GM12874 (cell line): ENCODE results near the gene CDKN3.

Source experiments
- TF ChIP-seq, protein P1 (sequence below): IDR thresholded peaks from 2 replicates; pipeline ENCODE4 v1.5.1; 2011; ENCODE audit warnings: low read depth, mild to moderate bottlenecking, control low read depth, low read length, moderate library complexity; ENCODE audit not compliant: insufficient read depth

CDKN3 gene

DNA sequence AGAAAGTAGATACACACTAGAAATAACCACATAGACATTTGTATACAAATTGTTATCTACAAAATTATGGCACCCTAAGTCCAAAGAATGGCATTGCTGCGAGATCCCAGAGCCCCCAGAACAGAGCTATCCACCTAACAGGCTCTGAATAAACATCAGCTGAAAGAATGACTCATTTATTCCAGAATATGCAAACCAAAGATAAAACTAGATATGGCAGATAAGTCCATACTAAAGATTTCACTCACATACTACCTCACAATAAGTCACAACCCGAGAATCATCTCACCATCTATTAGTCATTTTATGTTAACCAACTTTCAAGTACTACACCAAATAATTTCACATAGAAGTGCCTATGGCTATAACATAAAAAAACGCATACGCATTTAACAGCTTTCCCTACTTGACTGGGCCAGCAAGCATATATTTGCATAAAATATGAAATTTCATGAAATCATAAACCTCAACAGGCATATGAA is 38.7 kb downstream of the CDKN3 start:
- TF ChIP-seq, protein P1, sequence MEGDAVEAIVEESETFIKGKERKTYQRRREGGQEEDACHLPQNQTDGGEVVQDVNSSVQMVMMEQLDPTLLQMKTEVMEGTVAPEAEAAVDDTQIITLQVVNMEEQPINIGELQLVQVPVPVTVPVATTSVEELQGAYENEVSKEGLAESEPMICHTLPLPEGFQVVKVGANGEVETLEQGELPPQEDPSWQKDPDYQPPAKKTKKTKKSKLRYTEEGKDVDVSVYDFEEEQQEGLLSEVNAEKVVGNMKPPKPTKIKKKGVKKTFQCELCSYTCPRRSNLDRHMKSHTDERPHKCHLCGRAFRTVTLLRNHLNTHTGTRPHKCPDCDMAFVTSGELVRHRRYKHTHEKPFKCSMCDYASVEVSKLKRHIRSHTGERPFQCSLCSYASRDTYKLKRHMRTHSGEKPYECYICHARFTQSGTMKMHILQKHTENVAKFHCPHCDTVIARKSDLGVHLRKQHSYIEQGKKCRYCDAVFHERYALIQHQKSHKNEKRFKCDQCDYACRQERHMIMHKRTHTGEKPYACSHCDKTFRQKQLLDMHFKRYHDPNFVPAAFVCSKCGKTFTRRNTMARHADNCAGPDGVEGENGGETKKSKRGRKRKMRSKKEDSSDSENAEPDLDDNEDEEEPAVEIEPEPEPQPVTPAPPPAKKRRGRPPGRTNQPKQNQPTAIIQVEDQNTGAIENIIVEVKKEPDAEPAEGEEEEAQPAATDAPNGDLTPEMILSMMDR, result no peak

DNA sequence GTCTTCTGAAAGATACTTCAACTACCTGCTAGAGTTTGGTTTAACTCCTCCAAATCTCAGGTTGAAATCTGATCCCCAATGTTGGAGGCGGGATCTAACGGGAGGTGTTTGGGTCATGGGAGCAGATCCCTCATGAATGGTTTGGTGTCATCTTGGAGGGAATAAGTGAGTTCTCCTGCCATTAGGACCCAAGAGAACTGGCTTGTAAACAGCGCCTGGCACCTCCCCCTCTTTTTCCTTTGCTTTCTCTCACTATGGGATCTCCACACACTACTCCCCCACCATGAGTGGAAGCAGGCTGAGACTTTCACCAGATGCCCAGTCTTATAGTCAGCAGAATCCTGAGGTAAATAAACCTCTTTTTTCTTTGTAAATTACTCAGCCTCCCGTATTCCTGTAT is 41.9 kb downstream of the CDKN3 start:
- TF ChIP-seq, protein P1, result no peak

DNA sequence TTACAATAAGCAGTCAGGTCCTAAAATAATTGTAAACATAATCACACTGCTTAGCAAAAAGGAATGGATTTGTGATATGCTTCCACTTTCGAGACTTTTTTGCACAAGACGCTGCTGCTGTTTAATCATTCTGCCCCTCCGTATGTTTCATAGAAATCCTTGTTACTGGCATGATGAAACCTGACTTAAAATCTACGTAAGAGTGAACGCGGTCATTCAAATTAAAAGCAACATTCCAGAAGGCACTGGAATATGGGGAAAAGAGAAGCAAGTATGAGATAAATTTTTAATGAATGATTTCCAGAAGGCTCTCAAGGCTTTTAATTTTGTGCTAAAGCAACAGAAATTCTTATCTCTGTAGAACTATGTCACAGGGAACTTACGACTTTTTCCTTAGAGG is 43.2 kb downstream of the CDKN3 start:
- TF ChIP-seq, protein P1, result no peak

DNA sequence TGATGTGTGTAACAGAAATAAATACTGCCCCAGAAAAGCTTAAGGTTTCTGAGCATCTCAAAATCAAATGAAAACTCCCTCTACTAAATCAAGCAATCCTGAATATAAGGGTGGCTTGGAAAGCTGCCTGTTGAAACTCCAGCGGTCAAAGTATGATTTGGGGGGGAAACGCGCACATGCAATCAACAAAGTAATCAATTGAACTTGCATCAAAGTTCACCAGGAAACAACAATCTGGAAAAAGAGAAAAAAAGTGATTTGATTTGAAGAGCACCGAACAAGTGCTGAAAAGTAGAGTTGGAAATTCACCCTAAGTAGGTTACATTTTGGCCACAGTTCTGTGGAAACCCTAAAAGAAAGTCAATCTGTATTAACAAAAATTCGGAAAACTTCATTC is 43.7 kb downstream of the CDKN3 start:
- TF ChIP-seq, protein P1, result no peak

DNA sequence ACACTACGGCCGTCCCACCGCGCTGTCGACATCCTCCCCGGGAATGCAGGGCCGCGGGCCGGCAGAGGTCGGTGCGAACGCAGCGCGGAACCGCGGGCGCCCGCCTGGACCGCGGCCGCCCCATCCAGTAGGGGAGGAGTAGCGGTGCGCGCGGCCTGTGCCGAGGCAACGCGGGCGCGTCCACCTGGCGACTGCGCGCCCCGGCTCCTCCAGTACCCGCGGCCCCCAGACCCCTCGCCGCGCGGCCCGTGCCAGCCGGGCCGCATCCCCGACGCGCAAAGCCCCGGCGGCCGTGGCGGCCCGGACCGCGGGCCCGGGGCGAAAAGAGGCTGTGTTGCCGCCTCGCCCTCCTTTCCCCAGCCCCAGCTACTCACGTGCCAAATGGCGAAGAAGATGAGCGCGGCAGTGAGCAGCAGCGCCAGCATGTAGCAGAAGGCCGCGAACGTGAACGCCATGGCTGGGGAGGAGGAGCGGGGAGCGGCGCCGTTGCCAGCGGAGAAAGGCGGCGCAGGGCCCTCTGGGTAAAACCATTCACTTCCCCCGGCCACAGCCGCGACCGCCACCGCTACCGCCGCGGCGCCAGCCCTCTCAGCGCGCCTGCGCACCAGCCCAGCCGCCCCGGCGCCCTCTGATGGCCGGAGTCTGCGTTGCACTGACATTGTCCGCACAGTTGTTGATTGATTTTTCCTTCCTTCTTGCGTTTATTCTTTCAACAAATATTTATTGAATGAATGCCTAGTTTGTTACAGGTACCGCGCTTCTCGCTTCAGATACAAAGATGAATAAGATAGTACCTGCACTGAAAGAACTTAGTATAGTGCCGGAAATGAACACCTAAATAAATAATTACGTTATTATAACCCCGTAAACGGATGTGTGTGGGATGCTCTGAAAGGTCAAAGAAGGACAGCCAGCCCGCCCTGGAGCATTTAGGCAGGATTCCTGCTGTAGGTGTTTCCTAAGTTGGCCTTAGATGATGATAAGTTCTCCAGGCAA is 44.4 kb downstream of the CDKN3 start, which contains the start of gene CNIH1:
TSS of gene CNIH1 (minus strand) at position 502 of the 996 bp plus-strand sequence. CDS start at position 455, 47 bp downstream.
- TF ChIP-seq, protein P1, result peak; percentile 91

DNA sequence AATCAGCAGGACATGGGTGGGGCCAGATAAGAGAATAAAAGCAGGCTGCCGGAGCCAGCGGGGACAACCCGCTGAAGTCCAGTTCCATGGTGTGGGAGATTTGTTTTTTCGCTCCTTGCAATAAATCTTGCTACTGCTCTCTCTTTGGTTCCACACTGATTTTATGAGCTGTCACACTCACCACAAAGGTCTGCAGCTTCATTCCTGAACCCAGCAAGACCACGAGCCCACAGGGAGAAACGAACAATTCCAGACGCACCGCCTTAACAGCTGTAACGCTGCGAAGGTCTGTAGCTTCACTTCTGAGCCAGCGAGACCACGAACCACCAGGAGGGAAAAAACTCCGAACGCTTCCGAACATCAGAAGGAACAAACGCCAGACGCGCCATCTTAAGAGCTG is 47.2 kb downstream of the CDKN3 start:
- TF ChIP-seq, protein P1, result no peak

DNA sequence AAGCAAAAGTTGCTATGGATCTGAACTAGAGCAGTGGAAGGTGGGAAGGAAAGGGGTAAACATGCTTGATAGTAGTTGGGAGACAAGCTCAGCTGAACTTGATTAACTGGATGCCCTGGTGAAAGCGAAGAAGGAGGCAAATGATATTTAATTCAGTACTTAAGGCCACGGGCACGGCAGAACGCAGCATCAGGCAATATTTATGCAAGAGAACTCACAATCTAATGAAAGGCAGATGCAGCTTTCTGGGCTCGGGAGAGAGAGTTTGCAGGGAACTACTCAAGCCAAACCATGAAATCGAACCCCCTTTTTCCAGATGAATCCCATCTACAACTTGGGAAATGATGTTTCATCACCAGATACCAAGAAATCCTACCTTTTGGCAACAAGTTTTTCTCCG is 47.9 kb downstream of the CDKN3 start:
- TF ChIP-seq, protein P1, result no peak
